ENCODE measurements around the gene RBM42.

- no peak for TF ChIP-seq CTCF (IDR thresholded peaks at IDR 0.05; ENCODE audit: low read length)
- no peak for TF ChIP-seq EZH2 (IDR thresholded peaks at IDR 0.05; ENCODE audit: borderline replicate concordance, low read length)
These were observed 447 bp downstream of the RBM42 start for GRCh38 chr19:35629332-35629633.

Data from OCI-LY1 (cell line).